HG02623 (cell line): ENCODE results near the gene CLIC3.

Experiments
- ATAC-seq: cut with Tn5 transposase; IDR thresholded peaks from one replicate; pipeline ENCODE4 v1.9.1; 2021; ENCODE audit warnings: moderate library complexity; ENCODE audit not compliant: unreplicated experiment

Gene CLIC3

DNA sequence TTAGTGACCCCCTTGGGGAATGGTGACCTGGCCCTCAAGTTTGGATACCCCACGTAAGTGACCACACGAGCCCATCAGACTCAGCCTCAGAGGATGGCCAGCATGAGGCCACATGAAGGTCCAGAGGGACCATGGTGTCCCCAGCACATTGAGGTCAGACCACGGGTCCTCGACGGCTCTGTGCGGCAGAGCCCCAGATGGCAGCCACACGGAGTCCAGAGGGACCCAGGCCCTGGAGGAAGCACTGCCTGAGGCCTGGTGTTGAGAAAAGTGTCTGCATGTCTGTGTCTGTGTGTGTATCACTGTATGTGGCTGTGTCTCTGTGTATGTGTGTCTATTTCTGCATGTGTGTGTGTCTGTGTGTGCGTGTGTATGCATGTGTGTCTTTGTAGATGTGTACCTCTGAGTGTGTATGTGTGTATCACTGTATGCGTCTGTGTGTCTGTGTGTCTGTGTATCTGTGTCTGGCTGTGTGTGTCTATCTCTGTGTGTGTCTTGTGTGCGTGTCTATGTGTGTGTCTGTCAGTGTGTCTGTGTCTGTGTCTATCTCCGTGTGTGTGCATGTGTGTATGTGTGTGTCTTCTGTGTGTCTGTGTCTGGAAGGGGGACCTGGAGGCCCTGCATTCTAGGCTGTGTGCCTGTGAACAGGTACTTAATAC, 12.6 kb downstream of the CLIC3 start:
- no peak for ATAC-seq

DNA sequence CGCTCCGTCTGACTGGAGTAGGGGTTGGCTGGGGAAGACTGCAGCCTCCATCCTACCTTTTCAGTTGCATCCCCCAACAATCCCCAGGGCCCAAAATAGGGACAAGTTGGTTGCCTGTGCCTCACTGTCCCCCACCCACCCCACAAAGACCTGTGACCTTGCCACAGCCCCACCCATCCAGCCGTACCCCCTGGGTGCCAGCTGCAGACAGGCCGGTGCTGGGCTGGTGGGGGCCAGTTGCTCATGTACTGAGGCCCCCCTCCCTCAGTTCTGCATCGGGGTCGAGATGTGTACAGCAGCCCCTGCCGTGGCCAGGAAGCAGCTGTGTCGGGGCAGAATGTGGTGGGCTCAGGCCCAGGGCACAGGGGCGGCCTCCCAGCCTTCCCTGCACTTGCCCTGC, 13.2 kb downstream of the CLIC3 start:
- ATAC-seq: no peak

DNA sequence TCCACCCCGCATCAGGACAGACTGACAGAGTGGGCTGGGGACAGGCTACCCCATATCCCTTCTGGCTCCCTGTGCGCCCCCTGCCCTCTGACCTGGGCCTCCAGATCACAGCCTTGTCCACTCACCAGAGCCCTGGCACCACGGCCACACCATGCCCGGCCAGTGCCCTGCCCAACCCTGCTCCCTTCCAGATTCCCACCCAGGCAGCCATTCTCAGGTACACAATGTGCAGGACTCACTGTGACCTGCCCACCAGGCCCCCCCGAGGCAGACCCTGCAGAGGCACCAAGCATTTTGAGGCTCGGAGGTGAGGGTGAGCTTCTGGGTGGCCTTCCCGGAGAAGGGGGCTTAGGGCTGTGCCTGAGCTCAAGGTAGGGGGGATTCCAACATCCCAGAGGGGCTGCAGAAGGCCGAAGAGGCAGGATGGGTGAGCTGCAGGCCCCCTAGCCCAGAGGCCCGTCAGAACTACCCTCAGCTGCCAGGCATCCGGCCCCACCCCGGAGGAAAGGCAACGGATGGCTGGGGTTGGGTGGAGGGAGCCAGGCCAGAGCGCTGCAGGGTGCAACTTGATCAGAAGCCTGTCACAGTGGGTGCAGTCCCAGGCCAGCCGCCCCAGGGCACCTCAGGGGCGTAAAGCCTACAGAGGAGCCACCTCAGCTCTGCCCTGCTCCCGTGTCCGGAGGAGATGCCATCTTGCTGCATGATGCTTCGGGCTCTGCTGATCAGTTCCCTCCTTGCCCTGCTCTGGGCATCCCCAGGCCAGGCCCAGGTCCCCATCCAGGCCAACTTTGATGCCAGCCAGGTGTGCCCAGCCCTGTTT, 13.9 kb downstream of the CLIC3 start, which contains the start of gene LCNL1:
LCNL1 (plus strand) TSS at position 762 of the 820 bp plus-strand sequence. CDS start 594 bp downstream, outside the sequence.
- ATAC-seq: no peak

DNA sequence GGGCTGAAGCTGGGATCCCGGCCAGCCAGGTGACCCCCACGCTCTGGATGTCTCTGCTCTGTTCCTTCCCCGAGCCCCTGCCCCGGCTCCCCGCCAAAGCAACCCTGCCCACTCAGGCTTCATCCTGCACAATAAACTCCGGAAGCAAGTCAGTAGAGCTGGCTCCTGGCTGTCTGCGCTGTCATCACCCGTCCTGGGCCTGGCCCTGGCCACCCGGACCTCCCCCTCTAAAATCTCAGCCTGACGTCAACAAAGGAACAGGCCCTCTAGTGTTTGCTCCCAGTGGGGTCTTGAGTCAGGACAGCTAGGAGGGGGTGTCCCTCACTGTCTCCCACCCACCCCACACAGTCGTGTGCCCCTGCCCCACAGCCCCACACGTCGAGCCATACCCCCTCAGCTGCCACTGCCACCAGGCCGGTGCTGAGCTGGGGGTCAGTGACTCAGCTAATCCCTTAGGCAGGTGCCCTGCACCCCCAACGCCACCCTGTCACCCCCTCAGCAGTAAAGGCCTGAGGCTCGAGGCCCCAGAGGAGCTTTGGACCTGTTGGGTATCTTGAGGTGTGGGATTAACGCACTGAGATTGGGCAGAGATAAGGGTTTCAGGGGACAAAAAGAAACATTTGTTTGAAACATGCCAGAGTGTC, 14.7 kb downstream of the CLIC3 start:
- no peak for ATAC-seq

DNA sequence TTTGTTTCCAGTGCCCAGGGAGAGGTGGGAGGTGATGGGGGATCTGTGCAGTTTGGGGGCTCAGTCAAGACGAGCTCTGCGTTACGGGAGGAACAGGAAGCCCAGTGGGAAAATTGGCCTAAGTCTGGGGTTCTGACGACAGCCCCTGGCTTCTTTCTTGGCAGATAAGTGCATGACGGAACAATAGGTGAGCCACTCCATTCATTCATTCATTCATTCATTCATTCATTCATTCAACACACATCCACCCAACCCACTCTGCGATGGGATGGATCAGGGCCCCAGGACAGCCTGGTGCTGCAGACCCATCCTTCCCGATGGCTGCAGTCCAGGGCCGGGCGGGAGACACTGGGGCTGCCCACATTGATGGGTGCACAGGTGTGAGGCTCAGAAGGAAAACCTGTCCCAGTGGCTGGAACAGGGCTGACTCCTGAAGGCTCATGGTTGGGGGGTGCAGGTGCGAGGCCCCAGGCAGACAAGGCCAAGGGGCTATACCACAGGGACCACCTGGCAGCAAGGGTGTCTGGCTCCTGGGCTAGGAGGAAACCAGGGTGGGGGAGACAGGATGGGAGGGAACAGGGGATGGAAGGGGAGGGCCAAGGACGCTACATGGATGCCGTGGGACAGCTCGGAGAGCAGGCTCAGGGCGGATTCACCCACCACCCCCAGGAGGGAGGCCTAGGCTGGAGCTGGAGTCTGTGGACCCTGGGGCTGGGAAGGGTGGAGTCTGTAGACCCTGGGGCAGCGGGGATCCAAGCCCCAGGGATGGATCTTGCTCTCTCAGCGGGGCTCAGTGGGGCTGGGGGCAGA, 15.5 kb downstream of the CLIC3 start:
- no peak for ATAC-seq

DNA sequence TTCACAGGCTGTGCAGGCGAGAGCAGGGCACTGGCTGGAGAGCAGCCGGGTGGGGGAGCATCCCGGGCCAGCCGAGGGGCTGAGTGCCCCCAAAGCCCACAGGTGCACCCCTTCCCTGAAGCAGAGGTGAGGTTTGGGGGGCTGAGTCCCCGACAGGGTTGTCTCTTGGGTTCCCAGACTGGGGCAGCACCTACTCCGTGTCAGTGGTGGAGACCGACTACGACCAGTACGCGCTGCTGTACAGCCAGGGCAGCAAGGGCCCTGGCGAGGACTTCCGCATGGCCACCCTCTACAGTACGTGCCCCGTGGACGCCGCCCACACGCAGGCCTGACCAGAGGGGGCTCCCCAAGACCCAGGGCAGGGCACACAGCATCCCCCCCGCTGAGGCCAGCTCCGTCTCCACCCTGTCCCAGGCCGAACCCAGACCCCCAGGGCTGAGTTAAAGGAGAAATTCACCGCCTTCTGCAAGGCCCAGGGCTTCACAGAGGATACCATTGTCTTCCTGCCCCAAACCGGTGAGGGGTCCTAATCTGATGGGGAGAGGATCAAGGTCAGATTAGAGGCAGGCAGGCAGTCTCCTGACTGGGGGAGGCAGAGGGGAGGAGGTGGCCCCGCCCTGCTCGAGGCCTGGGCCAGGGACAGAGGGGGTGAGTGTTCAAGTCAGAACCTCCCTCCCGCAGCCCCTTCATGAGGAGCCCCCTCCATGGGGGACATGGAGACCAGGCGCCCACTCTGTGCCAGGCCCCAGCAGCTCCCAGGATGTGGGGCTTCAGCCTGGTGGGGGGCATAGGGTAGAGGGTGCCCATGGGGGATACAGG, 16.4 kb downstream of the CLIC3 start:
- ATAC-seq: no peak

DNA sequence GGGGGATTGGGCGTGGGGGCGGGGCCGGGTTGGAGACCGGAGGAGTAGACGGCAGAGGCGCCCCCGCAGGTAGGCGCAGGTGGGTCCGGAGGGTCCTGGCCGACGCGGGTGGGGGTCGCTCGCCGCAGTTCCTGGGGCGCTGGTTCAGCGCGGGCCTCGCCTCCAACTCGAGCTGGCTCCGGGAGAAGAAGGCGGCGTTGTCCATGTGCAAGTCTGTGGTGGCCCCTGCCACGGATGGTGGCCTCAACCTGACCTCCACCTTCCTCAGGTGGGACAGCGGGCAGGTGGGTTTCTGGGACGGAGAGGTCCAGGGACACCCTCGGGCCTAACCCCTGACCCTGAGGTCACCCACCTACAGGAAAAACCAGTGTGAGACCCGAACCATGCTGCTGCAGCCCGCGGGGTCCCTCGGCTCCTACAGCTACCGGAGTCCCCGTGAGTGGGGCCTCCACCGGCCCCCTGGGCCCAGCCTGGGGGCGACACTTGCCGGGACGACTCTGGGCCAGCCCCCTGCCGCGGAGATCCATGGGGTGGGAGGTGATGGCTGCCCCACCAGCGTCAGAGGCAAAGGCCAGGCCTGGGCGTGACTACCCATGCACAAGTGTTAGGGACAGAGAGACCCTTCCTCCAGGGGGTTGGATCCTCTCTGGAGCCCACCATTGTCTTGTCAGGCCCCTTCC, 17.4 kb downstream of the CLIC3 start:
- ATAC-seq: no peak

DNA sequence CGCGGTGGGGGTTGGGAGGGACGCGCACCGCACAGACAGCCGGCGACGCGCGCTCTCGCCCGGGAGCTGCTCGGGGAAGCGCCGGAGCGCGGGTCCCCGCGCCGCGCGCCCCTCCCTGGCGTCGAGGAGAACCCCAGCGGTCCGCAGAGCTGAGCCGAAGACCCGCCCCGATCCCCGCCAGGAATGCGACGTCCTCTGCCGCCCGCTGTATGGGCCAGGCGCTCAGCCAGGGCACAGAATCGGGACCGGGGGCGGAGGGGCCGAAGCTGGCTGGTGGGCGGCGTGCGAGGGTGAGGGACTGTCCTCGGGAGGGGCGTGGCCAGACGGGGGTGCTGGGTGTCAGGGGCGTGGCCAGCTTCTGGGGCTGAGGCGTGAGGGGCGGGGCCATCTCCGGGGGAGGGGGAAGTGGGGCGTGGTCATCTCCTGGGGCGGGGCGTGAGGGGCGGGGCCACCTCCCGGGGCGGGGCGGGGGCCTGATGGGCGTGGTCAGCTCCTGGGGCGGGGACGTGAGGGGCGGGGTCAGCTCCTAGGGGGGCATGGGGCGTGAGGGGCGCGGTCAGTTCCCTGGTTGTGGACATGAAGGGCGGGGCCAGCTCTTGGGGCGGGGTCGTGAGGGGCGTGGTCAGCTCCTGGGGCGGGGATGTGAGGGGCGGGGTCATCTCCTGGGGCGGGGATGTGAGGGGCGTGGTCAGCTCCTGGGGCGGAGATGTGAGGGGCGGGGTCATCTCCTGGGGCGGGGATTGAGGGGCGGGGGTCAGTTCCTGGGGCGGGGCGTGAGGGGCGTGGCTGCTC, 18.1 kb downstream of the CLIC3 start:
- no peak for ATAC-seq

DNA sequence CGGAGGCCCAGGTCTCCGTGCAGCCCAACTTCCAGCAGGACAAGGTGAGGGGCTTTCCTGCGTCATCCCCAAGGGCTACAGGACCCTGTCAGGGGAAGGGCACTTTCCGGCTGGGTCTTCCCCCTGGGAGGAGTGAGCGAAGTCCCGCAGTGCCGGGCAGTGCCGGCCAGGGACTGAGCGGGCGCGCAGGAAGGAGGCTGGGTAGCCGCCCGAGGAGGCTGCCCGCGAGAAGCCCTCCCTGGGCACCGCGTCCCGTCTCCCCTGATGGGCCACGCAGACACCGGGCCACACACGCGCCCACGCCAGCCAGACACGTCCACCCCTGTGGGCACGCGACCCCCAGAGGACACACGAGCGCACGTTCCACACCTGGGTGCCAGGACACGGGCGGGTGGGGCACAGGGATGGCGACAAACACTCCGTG, 18.7 kb downstream of the CLIC3 start:
- ATAC-seq: no peak

DNA sequence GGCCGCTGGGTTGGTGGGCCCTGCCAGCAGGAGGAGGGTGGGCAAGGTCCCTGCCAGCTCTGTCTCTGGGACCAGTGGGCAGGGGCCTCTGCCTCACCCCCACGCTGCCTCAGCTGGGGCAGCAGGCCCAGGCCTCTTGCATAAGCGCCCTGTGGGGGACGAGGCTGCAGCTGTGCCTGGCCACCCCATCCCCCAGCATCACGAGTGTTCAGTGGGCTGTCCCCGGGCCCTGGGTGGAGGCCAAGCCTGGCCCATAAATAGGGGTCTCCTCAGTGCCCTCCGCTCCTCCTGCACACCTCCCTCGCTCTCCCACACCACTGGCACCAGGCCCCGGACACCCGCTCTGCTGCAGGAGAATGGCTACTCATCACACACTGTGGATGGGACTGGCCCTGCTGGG, 19.1 kb downstream of the CLIC3 start, which contains the start of gene PTGDS:
PTGDS (plus strand) TSS at position 282 of the 400 bp plus-strand sequence; CDS start at position 357, 75 bp downstream.
- no peak for ATAC-seq

DNA sequence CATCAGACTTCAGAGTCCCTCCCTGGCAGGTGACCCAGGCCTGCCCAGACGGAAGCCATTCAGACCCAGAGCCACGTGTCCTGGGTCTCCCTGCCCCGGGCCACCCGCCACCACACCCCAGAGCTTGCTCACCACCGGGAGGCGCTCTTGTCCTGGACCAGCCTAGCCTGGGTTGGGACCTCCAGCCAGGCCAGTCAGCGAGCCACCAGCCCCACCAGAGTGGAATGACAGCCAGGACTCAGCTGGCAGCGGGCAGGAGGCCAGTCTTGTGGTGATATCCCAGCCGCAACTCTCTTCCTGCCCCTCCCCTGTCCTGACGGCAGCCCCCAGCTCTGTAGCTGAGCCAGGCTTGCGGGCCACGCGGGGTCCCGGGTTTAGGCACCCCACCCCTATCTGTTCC, 20.7 kb downstream of the CLIC3 start:
- ATAC-seq: no peak

DNA sequence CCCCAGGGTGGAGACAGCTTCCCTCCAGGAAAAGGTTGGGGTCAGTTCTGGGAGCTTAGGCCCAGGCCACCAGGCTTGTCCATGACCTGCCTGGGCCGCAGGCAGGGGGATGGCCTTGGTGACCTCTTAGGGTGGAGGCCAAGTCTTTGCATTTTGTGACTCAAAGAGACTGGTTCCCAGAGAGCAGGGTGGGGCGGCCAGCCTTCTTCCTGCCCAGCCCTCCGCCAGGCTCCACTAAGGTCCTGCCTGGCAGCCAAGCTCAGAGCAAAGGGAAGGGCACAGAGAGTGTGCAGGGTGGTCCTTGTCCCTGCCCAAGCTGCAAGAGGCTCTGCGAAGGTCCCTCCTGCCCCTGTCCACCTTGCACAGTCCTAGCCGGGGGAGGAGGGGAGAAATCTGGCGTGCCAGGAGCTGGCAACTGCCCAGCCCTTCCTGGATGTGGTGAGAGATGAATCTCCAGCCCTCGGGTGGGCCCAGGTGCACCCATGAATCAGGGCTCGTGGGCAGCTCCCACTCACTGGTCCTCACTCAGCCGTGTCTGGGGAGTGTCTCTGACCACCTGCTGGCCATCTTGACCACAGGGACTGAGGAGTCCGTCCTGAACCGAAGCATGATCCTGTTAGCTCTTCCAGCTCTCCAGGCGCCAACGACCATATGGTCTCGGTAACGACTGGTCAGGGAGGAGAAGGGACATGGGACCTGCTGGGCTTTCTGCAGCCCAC, 21.4 kb downstream of the CLIC3 start:
- no peak for ATAC-seq

DNA sequence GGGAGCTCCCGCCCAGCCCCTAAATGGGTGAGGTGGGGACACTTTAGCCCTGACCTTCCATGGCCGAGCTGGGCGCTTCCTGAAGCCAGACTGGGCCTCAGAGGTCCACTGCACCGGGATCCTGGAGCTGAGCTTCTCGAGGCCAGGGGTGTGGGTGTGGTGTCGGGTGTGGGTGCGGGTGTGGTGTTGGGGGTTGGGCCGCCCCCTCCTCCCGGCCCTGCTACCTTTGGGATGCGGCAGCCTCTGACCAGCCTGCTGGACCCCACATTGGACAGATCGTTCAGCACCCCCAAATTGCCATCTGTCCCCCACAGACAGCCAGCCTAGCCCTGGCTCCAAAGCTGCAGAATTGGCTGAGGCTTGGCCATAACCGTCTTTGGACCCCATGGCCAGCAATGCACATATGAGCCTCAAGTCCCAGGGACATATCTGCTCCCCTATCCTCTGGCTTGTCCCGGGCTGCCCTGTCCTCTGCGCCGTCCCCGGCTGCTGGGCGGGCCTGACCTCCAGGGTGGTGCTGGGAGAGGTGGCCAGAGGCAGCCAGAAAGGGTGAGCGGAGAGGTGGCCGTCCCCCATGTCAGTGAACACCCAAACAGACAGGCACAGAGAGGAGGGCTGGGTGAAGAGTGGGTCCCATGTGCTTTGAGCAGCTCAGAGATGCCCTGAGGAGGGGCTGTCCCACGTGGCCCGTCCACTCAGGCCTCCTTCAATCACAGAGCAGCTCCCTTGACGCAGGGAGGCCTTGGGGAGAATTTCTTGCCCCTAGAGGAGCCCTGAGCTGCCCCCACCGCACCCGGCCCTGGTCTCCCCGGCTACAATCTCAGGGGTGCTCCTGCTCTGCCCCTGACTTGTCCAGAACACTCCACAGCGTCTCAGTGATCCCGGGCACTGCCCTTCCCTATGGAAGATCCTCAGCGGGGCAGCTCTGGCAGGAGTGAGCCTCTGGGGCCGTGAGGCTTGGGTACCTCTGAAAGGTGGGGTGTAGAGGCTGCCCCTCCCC, 22.4 kb downstream of the CLIC3 start:
- no peak for ATAC-seq

DNA sequence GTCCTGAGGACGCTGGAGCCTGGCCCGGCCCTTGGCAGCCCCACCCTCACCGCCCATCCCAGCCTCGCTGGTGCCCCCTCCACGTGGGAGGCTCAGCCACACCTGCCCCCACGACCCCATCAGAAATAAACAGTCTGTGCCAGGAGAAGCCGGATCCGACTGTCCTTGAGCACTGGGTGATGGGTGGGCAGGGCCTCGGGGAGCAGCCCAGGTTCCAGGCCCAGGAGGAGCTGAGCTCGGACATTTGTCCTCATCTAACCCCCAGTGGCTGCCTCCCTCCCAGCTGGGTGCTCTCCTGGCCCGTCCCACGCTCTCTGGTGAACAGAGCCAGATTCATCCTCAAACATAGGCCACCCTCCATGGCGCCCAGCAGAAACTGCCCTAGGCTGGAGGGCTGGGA, 23.6 kb downstream of the CLIC3 start:
- ATAC-seq: no peak

DNA sequence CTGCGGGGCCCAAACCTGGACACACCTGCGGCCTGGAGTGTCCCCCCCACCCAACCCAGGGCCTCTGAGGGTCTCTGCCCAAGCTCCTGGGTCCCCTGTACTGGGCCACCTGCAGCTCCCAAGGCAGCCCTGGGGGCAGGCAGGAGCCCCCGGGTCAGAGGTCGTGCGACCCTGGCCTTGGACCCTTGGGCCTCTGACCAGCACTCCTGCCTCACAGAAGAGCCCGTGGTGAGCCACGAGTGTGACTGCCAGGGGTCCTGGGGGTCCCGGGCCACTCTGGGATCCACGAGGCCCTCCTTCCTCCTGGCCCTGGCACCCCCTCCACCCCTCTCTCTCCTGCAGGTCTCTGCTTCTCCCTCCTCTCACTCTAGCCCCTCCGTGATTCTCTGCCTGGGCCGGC, 24.0 kb downstream of the CLIC3 start:
- ATAC-seq: no peak

DNA sequence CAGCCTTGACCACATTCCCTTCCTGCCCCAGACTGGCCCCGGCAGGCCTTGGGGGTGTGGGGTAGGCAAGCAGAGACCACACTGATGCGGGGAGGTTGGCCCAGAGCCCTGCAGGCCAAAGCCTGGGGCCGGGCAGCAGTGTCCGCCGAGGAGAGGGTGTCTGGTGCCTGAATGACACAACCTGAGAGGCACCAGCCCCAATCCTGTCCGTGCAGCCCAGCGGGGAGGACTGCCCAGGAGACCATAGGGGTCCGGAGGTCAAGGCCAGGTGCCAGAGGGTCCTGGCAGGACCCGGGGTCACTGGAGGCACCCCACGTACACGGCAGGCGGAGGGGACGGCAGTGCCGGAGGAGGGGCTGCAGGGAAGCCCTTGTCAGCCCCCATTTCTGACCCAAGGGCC, 24.6 kb downstream of the CLIC3 start:
- no peak for ATAC-seq

DNA sequence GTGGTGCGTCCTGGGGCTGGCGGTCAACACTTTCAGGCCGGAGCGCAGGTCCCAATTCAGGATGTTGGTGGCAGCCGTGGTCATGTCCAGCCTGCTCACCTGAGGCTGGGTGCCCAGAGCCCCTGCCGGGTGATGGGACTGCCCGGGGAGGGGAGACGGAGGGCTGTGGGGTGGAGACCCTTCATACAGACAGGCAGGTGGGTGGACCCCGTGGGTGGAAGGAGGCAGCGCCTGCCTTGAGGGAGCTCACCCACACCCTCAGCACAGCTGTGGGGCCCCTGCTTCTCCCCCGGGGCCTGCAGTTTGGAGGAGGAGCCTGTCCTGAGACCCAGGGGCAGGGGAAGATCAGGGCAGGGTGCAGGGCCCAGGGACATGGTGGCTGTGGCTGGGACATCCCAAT, 26.0 kb downstream of the CLIC3 start:
- no peak for ATAC-seq
